Right lobe of liver (tissue), 4 donors: ENCODE results near the gene DCC.

Experiments used
- POLR2A ChIP-seq: fragments of 450-650 bp; IDR thresholded peaks from one replicate; pipeline ENCODE4 v1.6.1; 2017; ENCODE audit warnings: antibody characterized with exemption, mild to moderate bottlenecking
- TF ChIP-seq, protein P1 (sequence below), 4 donors: fragments of 200-600 bp in 3 of 4; fragments of 450-650 bp in 1 of 4; IDR thresholded peaks; one replicate each; pipeline versions ENCODE4 v1.5.1 to v1.8.0; 2016 to 2022; ENCODE audit warnings: antibody characterized with exemption in 4 of 4, mild to moderate bottlenecking in 2 of 4
- donor health status: DM: no; HTN: no; CAD: no.
- donor health status: DM: no; HTN: no; CAD: no.
- donor health status: DM: no; HTN: yes; CAD: no.

- TF ChIP-seq, protein P1, sequence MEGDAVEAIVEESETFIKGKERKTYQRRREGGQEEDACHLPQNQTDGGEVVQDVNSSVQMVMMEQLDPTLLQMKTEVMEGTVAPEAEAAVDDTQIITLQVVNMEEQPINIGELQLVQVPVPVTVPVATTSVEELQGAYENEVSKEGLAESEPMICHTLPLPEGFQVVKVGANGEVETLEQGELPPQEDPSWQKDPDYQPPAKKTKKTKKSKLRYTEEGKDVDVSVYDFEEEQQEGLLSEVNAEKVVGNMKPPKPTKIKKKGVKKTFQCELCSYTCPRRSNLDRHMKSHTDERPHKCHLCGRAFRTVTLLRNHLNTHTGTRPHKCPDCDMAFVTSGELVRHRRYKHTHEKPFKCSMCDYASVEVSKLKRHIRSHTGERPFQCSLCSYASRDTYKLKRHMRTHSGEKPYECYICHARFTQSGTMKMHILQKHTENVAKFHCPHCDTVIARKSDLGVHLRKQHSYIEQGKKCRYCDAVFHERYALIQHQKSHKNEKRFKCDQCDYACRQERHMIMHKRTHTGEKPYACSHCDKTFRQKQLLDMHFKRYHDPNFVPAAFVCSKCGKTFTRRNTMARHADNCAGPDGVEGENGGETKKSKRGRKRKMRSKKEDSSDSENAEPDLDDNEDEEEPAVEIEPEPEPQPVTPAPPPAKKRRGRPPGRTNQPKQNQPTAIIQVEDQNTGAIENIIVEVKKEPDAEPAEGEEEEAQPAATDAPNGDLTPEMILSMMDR (IDR thresholded peaks at IDR 0.05) = no peak
- TF ChIP-seq POLR2A = no peak
Observed at GRCh38 chr18:52363861-52364260, 23.9 kb downstream of the DCC start.
